HepG2 (cell line): Measurements from ENCODE around the gene GDAP2. TPM values are rescaled to one million over a fixed set of nuclear protein-coding genes. Genes with fewer than 3 reads are reported as not detected.

Experiments
- FOXO1 ChIP-seq: sonication (generic); formaldehyde crosslinking; IDR thresholded peaks from 2 replicates; pipeline ENCODE4 v1.4.0; 2020; ENCODE audit warnings: missing genetic modification reagents
- HNF4G ChIP-seq, 2 experiments: sonication (generic) in 1 of 2; formaldehyde crosslinking in 1 of 2; IDR thresholded peaks; 2 replicates each; pipeline versions ENCODE4 v1.4.0 to v1.6.1; 2011 to 2020; ENCODE audit warnings: borderline replicate concordance in 2 of 2, low read depth in 2 of 2, mild to moderate bottlenecking in 2 of 2, low read length in 1 of 2, missing genetic modification reagents in 1 of 2, moderate library complexity in 1 of 2
- PHF21A ChIP-seq: sonication (generic); formaldehyde crosslinking; IDR thresholded peaks from 2 replicates; pipeline ENCODE4 v1.5.0; 2020; ENCODE audit warnings: mild to moderate bottlenecking, missing genetic modification reagents
- SP5 ChIP-seq: IDR thresholded peaks from 2 replicates; pipeline ENCODE4 v1.6.1; 2016; ENCODE audit warnings: low read depth, borderline replicate concordance
- polyA plus RNA-seq, 8 experiments: library from polyadenylated mRNA; depleted of rRNA in 3 of 8; stranded (reverse) in 7 of 8; unstranded in 1 of 8; fragments of >200 nt; fragmentation: Illumina TruSeq in 4 of 8; extraction: Trizol in 4 of 8; gene quantifications; 2 replicates each; pipeline versions ENCODE4 v1.2.1 to v1.2.3, GENCODE V29; 2011 to 2016; ENCODE audit warnings: low read depth in 4 of 8, missing spikeins in 1 of 8, mixed read lengths in 1 of 8; ENCODE audit not compliant: insufficient read depth in 1 of 8
- total RNA-seq, 5 experiments: library from RNA; depleted of rRNA; stranded (reverse); fragments of >200 nt; fragmentation: Illumina TruSeq; extraction: Trizol; gene quantifications; 2 replicates each; pipeline ENCODE4 v1.2.3, GENCODE V29; 2016; ENCODE audit warnings: low read depth in 1 of 5
- TF ChIP-seq, protein P1 (sequence below), 2 experiments: fragments of 450-650 bp in 1 of 2; sonication (generic) in 1 of 2; formaldehyde crosslinking in 1 of 2; IDR thresholded peaks; 2 replicates each; pipeline versions ENCODE4 v1.6.1 to v1.8.0; 2016 to 2022; ENCODE audit warnings: antibody characterized with exemption in 1 of 2, mild to moderate bottlenecking in 1 of 2, missing genetic modification reagents in 1 of 2
- TF ChIP-seq, protein P2 (sequence below): sonication (generic); formaldehyde crosslinking; IDR thresholded peaks from 2 replicates; pipeline ENCODE4 v1.4.0; 2020; ENCODE audit warnings: mild to moderate bottlenecking, missing genetic modification reagents, borderline replicate concordance
- TF ChIP-seq, protein P3 (sequence below): sonication (generic); formaldehyde crosslinking; conservative IDR thresholded peaks from 2 replicates; pipeline ENCODE4 v1.4.0; 2020; ENCODE audit warnings: missing genetic modification reagents
- TF ChIP-seq, protein P4 (sequence below): IDR thresholded peaks from 2 replicates; pipeline ENCODE4 v1.6.1; 2016; ENCODE audit warnings: control low read depth
- TF ChIP-seq, protein P5 (sequence below): sonication (generic); formaldehyde crosslinking; IDR thresholded peaks from 2 replicates; pipeline ENCODE4 v1.4.0; 2020; ENCODE audit warnings: missing genetic modification reagents

Gene GDAP2
- total and polyA plus RNA-seq, 2 of the 13 experiments (the other 11 are each of a cell fraction or from before 2014, with no cell fraction given) = 11.4 to 23.2 TPM

DNA sequence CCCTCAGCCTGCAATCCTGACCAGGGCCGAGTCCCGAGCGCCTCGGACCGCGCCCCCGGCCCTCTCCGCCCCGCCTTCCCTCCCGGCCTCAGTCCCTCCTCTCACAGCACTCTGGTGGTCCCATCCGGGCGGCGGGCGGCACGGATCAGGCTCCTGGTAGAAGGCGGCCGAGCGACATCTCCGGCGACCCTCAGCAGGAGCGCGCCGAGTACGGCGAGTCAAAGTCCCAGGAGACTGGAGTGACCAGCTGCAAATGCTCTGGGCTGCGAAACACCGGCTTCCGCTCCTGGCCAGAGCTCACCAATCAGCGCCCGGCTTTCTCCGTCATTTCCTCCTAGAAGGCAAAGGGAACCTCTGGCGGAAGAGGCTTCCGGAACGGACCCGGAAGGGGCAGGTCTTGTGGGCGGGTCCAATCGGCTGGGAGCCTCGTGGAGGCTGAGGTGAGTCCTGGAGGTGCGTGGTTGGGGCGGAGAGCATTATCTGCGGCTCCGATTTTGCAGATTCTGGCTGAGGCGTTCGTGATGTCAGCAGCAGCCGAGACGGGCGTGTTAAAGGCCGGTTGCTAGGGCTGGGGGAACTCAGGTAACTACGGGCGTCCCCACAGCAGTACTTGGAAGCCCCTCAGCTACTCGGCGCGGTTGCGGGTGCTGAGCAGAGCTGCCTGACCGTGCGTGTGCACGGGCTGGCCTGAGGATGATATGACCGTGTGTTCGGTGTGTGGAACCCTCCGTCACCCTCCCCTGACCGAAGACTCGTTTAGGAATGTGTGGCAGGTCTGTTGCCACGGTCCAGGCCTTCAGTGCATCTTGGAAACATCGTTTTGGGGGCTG is at the start of gene GDAP2, which contains the start of gene WDR3 (continued):
- TF ChIP-seq, protein P1, sequence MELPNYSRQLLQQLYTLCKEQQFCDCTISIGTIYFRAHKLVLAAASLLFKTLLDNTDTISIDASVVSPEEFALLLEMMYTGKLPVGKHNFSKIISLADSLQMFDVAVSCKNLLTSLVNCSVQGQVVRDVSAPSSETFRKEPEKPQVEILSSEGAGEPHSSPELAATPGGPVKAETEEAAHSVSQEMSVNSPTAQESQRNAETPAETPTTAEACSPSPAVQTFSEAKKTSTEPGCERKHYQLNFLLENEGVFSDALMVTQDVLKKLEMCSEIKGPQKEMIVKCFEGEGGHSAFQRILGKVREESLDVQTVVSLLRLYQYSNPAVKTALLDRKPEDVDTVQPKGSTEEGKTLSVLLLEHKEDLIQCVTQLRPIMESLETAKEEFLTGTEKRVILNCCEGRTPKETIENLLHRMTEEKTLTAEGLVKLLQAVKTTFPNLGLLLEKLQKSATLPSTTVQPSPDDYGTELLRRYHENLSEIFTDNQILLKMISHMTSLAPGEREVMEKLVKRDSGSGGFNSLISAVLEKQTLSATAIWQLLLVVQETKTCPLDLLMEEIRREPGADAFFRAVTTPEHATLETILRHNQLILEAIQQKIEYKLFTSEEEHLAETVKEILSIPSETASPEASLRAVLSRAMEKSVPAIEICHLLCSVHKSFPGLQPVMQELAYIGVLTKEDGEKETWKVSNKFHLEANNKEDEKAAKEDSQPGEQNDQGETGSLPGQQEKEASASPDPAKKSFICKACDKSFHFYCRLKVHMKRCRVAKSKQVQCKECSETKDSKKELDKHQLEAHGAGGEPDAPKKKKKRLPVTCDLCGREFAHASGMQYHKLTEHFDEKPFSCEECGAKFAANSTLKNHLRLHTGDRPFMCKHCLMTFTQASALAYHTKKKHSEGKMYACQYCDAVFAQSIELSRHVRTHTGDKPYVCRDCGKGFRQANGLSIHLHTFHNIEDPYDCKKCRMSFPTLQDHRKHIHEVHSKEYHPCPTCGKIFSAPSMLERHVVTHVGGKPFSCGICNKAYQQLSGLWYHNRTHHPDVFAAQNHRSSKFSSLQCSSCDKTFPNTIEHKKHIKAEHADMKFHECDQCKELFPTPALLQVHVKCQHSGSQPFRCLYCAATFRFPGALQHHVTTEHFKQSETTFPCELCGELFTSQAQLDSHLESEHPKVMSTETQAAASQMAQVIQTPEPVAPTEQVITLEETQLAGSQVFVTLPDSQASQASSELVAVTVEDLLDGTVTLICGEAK (IDR thresholded peaks at IDR 0.05) = peak; percentile 67
- TF ChIP-seq, protein P1 (CRISPR knock-in tag; IDR thresholded peaks at IDR 0.05) = peak; percentile 6; the same call in 1 of the 2 replicates
- TF ChIP-seq FOXO1 (CRISPR knock-in tag) = no peak; the same call in 1 of the 2 replicates
- TF ChIP-seq PHF21A (CRISPR knock-in tag) = peak; percentile 41; the same call in 1 of the 2 replicates
- TF ChIP-seq SP5 (CRISPR knock-in tag) = peak; percentile 74
- no peak for TF ChIP-seq HNF4G (IDR thresholded peaks at IDR 0.05; ENCODE audit: borderline replicate concordance, low read depth, low read length)
- TF ChIP-seq HNF4G (CRISPR knock-in tag; IDR thresholded peaks at IDR 0.05; ENCODE audit: borderline replicate concordance, low read depth) = no peak
- TF ChIP-seq, protein P2, sequence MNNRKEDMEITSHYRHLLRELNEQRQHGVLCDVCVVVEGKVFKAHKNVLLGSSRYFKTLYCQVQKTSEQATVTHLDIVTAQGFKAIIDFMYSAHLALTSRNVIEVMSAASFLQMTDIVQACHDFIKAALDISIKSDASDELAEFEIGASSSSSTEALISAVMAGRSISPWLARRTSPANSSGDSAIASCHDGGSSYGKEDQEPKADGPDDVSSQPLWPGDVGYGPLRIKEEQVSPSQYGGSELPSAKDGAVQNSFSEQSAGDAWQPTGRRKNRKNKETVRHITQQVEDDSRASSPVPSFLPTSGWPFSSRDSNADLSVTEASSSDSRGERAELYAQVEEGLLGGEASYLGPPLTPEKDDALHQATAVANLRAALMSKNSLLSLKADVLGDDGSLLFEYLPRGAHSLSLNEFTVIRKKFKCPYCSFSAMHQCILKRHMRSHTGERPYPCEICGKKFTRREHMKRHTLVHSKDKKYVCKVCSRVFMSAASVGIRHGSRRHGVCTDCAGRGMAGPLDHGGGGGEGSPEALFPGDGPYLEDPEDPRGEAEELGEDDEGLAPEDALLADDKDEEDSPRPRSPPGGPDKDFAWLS (CRISPR knock-in tag) = no peak
- TF ChIP-seq, protein P3, sequence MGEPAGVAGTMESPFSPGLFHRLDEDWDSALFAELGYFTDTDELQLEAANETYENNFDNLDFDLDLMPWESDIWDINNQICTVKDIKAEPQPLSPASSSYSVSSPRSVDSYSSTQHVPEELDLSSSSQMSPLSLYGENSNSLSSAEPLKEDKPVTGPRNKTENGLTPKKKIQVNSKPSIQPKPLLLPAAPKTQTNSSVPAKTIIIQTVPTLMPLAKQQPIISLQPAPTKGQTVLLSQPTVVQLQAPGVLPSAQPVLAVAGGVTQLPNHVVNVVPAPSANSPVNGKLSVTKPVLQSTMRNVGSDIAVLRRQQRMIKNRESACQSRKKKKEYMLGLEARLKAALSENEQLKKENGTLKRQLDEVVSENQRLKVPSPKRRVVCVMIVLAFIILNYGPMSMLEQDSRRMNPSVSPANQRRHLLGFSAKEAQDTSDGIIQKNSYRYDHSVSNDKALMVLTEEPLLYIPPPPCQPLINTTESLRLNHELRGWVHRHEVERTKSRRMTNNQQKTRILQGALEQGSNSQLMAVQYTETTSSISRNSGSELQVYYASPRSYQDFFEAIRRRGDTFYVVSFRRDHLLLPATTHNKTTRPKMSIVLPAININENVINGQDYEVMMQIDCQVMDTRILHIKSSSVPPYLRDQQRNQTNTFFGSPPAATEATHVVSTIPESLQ (CRISPR knock-in tag) = no peak
- TF ChIP-seq, protein P4, sequence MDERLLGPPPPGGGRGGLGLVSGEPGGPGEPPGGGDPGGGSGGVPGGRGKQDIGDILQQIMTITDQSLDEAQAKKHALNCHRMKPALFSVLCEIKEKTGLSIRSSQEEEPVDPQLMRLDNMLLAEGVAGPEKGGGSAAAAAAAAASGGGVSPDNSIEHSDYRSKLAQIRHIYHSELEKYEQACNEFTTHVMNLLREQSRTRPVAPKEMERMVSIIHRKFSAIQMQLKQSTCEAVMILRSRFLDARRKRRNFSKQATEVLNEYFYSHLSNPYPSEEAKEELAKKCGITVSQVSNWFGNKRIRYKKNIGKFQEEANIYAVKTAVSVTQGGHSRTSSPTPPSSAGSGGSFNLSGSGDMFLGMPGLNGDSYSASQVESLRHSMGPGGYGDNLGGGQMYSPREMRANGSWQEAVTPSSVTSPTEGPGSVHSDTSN (CRISPR knock-in tag) = no peak
- TF ChIP-seq, protein P5, sequence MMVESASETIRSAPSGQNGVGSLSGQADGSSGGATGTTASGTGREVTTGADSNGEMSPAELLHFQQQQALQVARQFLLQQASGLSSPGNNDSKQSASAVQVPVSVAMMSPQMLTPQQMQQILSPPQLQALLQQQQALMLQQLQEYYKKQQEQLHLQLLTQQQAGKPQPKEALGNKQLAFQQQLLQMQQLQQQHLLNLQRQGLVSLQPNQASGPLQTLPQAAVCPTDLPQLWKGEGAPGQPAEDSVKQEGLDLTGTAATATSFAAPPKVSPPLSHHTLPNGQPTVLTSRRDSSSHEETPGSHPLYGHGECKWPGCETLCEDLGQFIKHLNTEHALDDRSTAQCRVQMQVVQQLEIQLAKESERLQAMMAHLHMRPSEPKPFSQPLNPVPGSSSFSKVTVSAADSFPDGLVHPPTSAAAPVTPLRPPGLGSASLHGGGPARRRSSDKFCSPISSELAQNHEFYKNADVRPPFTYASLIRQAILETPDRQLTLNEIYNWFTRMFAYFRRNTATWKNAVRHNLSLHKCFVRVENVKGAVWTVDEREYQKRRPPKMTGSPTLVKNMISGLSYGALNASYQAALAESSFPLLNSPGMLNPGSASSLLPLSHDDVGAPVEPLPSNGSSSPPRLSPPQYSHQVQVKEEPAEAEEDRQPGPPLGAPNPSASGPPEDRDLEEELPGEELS (CRISPR knock-in tag) = 0 out of 2 replicates have a peak, but pooled peaks have one; percentile 20
